ENCODE measurements around the gene OTOGL. TPM values are rescaled to one million over a fixed set of nuclear protein-coding genes. Genes with fewer than 3 reads are reported as not detected.

The OTOGL gene
- polyA plus RNA-seq, 1 donor from 2014 or later = 0.33 TPM

- Histone ChIP-seq H3K9me3 (ENCODE audit: low read length) (no peaks in the 10 kb centered on the region), H3K27ac (ENCODE audit: low read length) (no peak overlapping the region), H2AFZ (ENCODE audit: low read depth, low read length) (no peak overlapping the region), H3K4me2 (ENCODE audit: low read length) (no peak overlapping the region), H3K9ac (ENCODE audit: low read length) (no peak overlapping the region), H3F3A (ENCODE audit: insufficient read depth, low read length, poor library complexity, severe bottlenecking) (no peaks in the 10 kb centered on the region), H3K36me3 (ENCODE audit: insufficient read depth, low read length) (no peaks in the 10 kb centered on the region), H3K79me2 (replicated peaks; ENCODE audit: insufficient read depth, low read length) (no peaks in the 10 kb centered on the region), H4K20me1 (ENCODE audit: insufficient read depth) (no peaks in the 10 kb centered on the region), H3K4me3 (ENCODE audit: low read length) (no peak overlapping the region), H3K9me2 (ENCODE audit: insufficient read depth, low read length) (no peaks in the 10 kb centered on the region), H3K27me3 (ENCODE audit: insufficient read depth, low read depth, low read length) (no peaks in the 10 kb centered on the region)
- TF ChIP-seq RAD21 (conservative IDR thresholded peaks at IDR 0.05) = no peak
- no peak for TF ChIP-seq TAF1 (IDR thresholded peaks at IDR 0.05; ENCODE audit: low read depth)
- no peak for TF ChIP-seq MXI1 (conservative IDR thresholded peaks at IDR 0.05; ENCODE audit: poor library complexity, severe bottlenecking)
- no peak for TF ChIP-seq EP300 (conservative IDR thresholded peaks at IDR 0.05; ENCODE audit: poor library complexity, severe bottlenecking)
These were observed 17.4 kb downstream of the OTOGL start for GRCh38 chr12:80116735-80117134.

DNA sequence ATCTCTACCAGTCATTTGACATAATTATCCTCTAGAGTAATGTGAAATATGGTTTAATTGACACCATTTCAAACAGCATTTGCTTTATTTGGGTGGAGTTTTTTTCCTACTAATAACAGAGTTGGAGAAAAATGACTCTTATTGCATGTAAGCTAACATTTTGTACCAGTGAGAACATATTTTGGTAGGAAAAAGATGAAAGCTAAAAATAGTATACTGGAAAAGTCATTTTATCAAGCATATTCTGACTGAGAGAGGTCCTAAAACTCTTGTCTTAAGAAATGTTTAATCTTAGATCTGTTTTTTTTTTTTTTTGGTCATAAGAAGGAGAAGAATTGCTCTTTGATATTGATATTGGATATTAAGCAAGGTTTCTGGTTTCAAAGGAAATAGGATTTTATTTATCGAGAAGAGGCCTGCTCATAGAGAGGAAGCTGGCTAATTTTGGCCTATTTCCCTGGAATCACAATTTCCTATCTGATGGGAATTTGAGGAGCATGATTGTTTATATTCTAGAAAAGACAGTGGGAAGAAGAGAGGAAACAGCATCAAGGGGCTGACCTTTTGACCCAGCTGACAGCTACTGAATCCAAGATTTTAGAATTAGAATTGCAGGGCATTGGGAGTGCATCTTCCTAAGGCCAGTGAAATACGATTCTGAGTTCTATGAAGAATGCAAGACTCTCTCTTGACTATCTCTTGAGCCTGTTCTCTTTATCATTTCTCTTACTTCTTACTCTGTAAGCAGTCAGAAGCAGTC lies 19.4 kb downstream of the OTOGL start:
- Histone ChIP-seq H3K9me2 (ENCODE audit: insufficient read depth, low read length) (no peaks in the 10 kb centered on the region), H3K4me2 (ENCODE audit: low read length) (no peak overlapping the region), H3K27ac (ENCODE audit: low read length) (no peak overlapping the region), H3K9ac (ENCODE audit: low read length) (no peak overlapping the region), H2AFZ (ENCODE audit: low read depth, low read length) (no peak overlapping the region), H3K27me3 (ENCODE audit: insufficient read depth, low read depth, low read length) (no peaks in the 10 kb centered on the region), H3K79me2 (replicated peaks; ENCODE audit: insufficient read depth, low read length) (no peaks in the 10 kb centered on the region), H3K36me3 (ENCODE audit: insufficient read depth, low read length) (no peaks in the 10 kb centered on the region), H3K9me3 (ENCODE audit: low read length) (no peaks in the 10 kb centered on the region), H4K20me1 (ENCODE audit: insufficient read depth) (no peaks in the 10 kb centered on the region), H3F3A (ENCODE audit: insufficient read depth, low read length, poor library complexity, severe bottlenecking) (no peaks in the 10 kb centered on the region), H3K4me3 (ENCODE audit: low read length) (no peak overlapping the region)
- no peak for TF ChIP-seq EP300 (conservative IDR thresholded peaks at IDR 0.05; ENCODE audit: poor library complexity, severe bottlenecking)
- TF ChIP-seq MXI1 (conservative IDR thresholded peaks at IDR 0.05; ENCODE audit: poor library complexity, severe bottlenecking) = no peak
- no peak for TF ChIP-seq TAF1 (IDR thresholded peaks at IDR 0.05; ENCODE audit: low read depth)
- no peak for TF ChIP-seq RAD21 (conservative IDR thresholded peaks at IDR 0.05)
- no peak for TF ChIP-seq POLR2AphosphoS5 (IDR thresholded peaks at IDR 0.05)
- TF ChIP-seq SMC3 (conservative IDR thresholded peaks at IDR 0.05; ENCODE audit: poor library complexity) = no peak
- TF ChIP-seq, protein P1, sequence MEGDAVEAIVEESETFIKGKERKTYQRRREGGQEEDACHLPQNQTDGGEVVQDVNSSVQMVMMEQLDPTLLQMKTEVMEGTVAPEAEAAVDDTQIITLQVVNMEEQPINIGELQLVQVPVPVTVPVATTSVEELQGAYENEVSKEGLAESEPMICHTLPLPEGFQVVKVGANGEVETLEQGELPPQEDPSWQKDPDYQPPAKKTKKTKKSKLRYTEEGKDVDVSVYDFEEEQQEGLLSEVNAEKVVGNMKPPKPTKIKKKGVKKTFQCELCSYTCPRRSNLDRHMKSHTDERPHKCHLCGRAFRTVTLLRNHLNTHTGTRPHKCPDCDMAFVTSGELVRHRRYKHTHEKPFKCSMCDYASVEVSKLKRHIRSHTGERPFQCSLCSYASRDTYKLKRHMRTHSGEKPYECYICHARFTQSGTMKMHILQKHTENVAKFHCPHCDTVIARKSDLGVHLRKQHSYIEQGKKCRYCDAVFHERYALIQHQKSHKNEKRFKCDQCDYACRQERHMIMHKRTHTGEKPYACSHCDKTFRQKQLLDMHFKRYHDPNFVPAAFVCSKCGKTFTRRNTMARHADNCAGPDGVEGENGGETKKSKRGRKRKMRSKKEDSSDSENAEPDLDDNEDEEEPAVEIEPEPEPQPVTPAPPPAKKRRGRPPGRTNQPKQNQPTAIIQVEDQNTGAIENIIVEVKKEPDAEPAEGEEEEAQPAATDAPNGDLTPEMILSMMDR (IDR thresholded peaks at IDR 0.05; ENCODE audit: poor library complexity, severe bottlenecking) = no peak
- no peak for TF ChIP-seq EZH2 (IDR thresholded peaks at IDR 0.05; ENCODE audit: borderline replicate concordance, insufficient read depth, low read length, poor library complexity, severe bottlenecking)
- TF ChIP-seq REST (IDR thresholded peaks at IDR 0.05; ENCODE audit: borderline replicate concordance) = no peak

All from neural cell (in vitro differentiated cells).